ACC112 (cell line): ENCODE data around the gene SECTM1.
"Not testable (repeated sequence)": the region's sequence is repeated elsewhere in the genome, so short reads cannot be mapped to it uniquely, and the experiment has no call there.

Source experiments
- H2AFZ ChIP-seq: fragments of 200-600 bp; sonication (generic); one replicate; pipeline ENCODE4 v1.6.0; 2017; ENCODE audit warnings: antibody characterized with exemption, low read length; ENCODE audit not compliant: unreplicated experiment
- H3K27ac ChIP-seq: fragments of 200-600 bp; sonication (generic); 2 replicates; pipeline ENCODE4 v1.5.1; 2014; ENCODE audit warnings: low read depth, mild to moderate bottlenecking, antibody characterized with exemption, low read length, moderate library complexity
- H3K27me3 ChIP-seq: fragments of 200-600 bp; sonication (generic); 2 replicates; pipeline ENCODE4 v1.6.1; 2014; ENCODE audit warnings: mild to moderate bottlenecking, antibody characterized with exemption, low read length, moderate library complexity, mixed read lengths; ENCODE audit not compliant: insufficient read depth
- H3K36me3 ChIP-seq: fragments of 200-600 bp; sonication (generic); 2 replicates; pipeline ENCODE4 v1.6.1; 2016; ENCODE audit warnings: mild to moderate bottlenecking, antibody characterized with exemption, low read length, moderate library complexity, mixed read lengths; ENCODE audit not compliant: insufficient read depth
- H3K4me1 ChIP-seq: fragments of 200-600 bp; sonication (generic); one replicate; pipeline ENCODE4 v1.6.1; 2016; ENCODE audit warnings: low read length, mixed read lengths; ENCODE audit not compliant: insufficient read depth, unreplicated experiment, control insufficient read depth
- H3K4me3 ChIP-seq: fragments of 200-600 bp; sonication (generic); 2 replicates; pipeline ENCODE4 v1.5.1; 2014; ENCODE audit warnings: mild to moderate bottlenecking, low read depth, low read length
- H3K79me2 ChIP-seq: fragments of 200-600 bp; sonication (generic); one replicate; pipeline ENCODE4 v1.6.0; 2016; ENCODE audit warnings: low read length; ENCODE audit not compliant: control insufficient read depth, unreplicated experiment, insufficient read depth

The SECTM1 gene

GRCh38 chr17:82367724-82368524 is 34.4 kb upstream of the SECTM1 start:
- Histone ChIP-seq H3K27me3 (peaks cover 32% of the 10 kb centered on the region), H3K4me3 (no peak overlapping the region), H3K27ac (no peak overlapping the region), H3K36me3 (no peaks in the 10 kb centered on the region), H3K4me1 (no peaks in the 10 kb centered on the region), H2AFZ (no peak overlapping the region), H3K79me2 (no peaks in the 10 kb centered on the region)

GRCh38 chr17:82366749-82367148 is 33.2 kb upstream of the SECTM1 start:
- Histone ChIP-seq H3K36me3 (no peaks in the 10 kb centered on the region), H3K79me2 (no peaks in the 10 kb centered on the region), H3K4me1 (no peaks in the 10 kb centered on the region), H2AFZ (no peak overlapping the region), H3K27me3 (peaks cover 20% of the 10 kb centered on the region), H3K27ac (no peak overlapping the region), H3K4me3 (no peak overlapping the region)

GRCh38 chr17:82365606-82366295 is 32.2 kb upstream of the SECTM1 start:
- no peaks in the 10 kb centered on the region for H3K36me3 ChIP-seq
- H3K4me1 ChIP-seq, result no peaks in the 10 kb centered on the region
- H3K79me2 ChIP-seq, result no peaks in the 10 kb centered on the region
- H3K4me3 ChIP-seq, result no peak overlapping the region
- H2AFZ ChIP-seq, result no peak overlapping the region
- H3K27ac ChIP-seq, result no peak overlapping the region
- H3K27me3 ChIP-seq, result peaks cover 10% of the 10 kb centered on the region; the same call in 1 of the 2 replicates

- H3K4me1 ChIP-seq, result peaks cover 4% of the 10 kb centered on the region
- no peaks in the 10 kb centered on the region for H3K27me3 ChIP-seq
- no peak overlapping the region for H3K27ac ChIP-seq
- no peaks in the 10 kb centered on the region for H3K36me3 ChIP-seq
- no peak overlapping the region for H2AFZ ChIP-seq
- no peaks in the 10 kb centered on the region for H3K79me2 ChIP-seq
- no peak overlapping the region for H3K4me3 ChIP-seq
Measured at GRCh38 chr17:82361885-82362633, 28.5 kb upstream of the SECTM1 start.

GRCh38 chr17:82359451-82360074 is 26.0 kb upstream of the SECTM1 start:
- H3K4me3 ChIP-seq, H3K36me3 ChIP-seq, H2AFZ ChIP-seq, H3K27ac ChIP-seq, H3K27me3 ChIP-seq, H3K79me2 ChIP-seq: not testable (repeated sequence)
- peaks cover 15% of the 10 kb centered on the region for H3K4me1 ChIP-seq

GRCh38 chr17:82358465-82359350 is 25.1 kb upstream of the SECTM1 start, which contains the start of gene TEX19:
Gene TEX19 (plus strand): TSS chr17:82359247. CDS start chr17:82362151, 2,904 bp downstream.
- Histone ChIP-seq H3K4me3 (no peak within 1 kb of the TSS), H3K79me2 (no peaks in the 10 kb centered on the region), H3K36me3 (no peaks in the 10 kb centered on the region), H3K27me3 (no peaks in the 10 kb centered on the region), H3K4me1 (peaks cover 15% of the 10 kb centered on the region), H3K27ac (no peak within 1 kb of the TSS), H2AFZ (no peak within 1 kb of the TSS)

GRCh38 chr17:82357394-82357793 is 23.8 kb upstream of the SECTM1 start:
- Histone ChIP-seq H3K4me1 (peaks cover 15% of the 10 kb centered on the region), H3K27me3 (no peaks in the 10 kb centered on the region), H3K4me3 (no peak overlapping the region), H3K27ac (no peak overlapping the region), H3K36me3 (no peaks in the 10 kb centered on the region), H3K79me2 (no peaks in the 10 kb centered on the region), H2AFZ (no peak overlapping the region)

GRCh38 chr17:82356845-82357355 is 23.3 kb upstream of the SECTM1 start:
- H3K27ac ChIP-seq, result no peak overlapping the region
- H3K4me1 ChIP-seq, result peaks cover 15% of the 10 kb centered on the region
- H3K4me3 ChIP-seq, result no peak overlapping the region
- no peaks in the 10 kb centered on the region for H3K27me3 ChIP-seq
- H3K79me2 ChIP-seq, result no peaks in the 10 kb centered on the region
- no peak overlapping the region for H2AFZ ChIP-seq
- no peaks in the 10 kb centered on the region for H3K36me3 ChIP-seq

GRCh38 chr17:82355770-82356427 is 22.3 kb upstream of the SECTM1 start:
- Histone ChIP-seq H3K79me2 (no peaks in the 10 kb centered on the region), H3K27ac (no peak overlapping the region), H2AFZ (no peak overlapping the region), H3K36me3 (no peaks in the 10 kb centered on the region), H3K4me3 (no peak overlapping the region), H3K4me1 (peaks cover 15% of the 10 kb centered on the region), H3K27me3 (no peaks in the 10 kb centered on the region)
